Thymus (tissue), 11 donors: ENCODE data around the gene MRPL54. TPM values are rescaled to one million over a fixed set of nuclear protein-coding genes. Genes with fewer than 3 reads are reported as not detected.
A peak's percentile ranks its signal among the peaks of the same experiment; 100 is the strongest.

Source experiments
- DNase-seq, 9 donors: peaks; one replicate each; pipeline ENCODE4 v3.0.0-alpha.2; 2013; ENCODE audit warnings: low spot score in 9 of 9, low read depth in 6 of 9, missing footprints in 1 of 9
- H3K27ac ChIP-seq, 2 donors: one replicate each; pipeline ENCODE4 v1.5.1; 2013; ENCODE audit warnings: control low read depth in 1 of 2, low read depth in 1 of 2, low read length in 1 of 2, mild to moderate bottlenecking in 1 of 2, moderate library complexity in 1 of 2
- H3K27me3 ChIP-seq, 2 donors: one replicate each; pipeline ENCODE4 v1.5.1; 2013; ENCODE audit warnings: low read length in 1 of 2; ENCODE audit not compliant: control insufficient read depth in 2 of 2, insufficient read depth in 1 of 2
- H3K36me3 ChIP-seq, 2 donors: one replicate each; pipeline ENCODE4 v1.5.1; 2013; ENCODE audit warnings: low read length in 1 of 2, mild to moderate bottlenecking in 1 of 2, moderate library complexity in 1 of 2; ENCODE audit not compliant: control insufficient read depth in 2 of 2, insufficient read depth in 2 of 2
- H3K4me1 ChIP-seq, 2 donors: one replicate each; pipeline ENCODE4 v1.5.1; 2013; ENCODE audit warnings: low read length in 2 of 2; ENCODE audit not compliant: control insufficient read depth in 2 of 2, insufficient read depth in 2 of 2
- H3K4me3 ChIP-seq, 2 donors: one replicate each; pipeline ENCODE4 v1.5.1; 2013; ENCODE audit warnings: low read length in 2 of 2, control low read depth in 1 of 2, mild to moderate bottlenecking in 1 of 2
- H3K9me3 ChIP-seq, 2 donors: one replicate each; pipeline ENCODE4 v1.5.1; 2013; ENCODE audit warnings: low read length in 1 of 2, mild to moderate bottlenecking in 1 of 2; ENCODE audit not compliant: control insufficient read depth in 2 of 2, insufficient read depth in 1 of 2
- WGBS: extraction: QIAGEN DNeasy Blood & Tissue Kit; methylation state at CpG from one replicate; pipeline ENCODE4 v1.1.7; 2013; 5-methylcytosine and 5-hydroxymethylcytosine counted together
- polyA plus RNA-seq: library from polyadenylated mRNA; stranded (reverse); fragments of 200-250 nt; gene quantifications from one replicate; pipeline ENCODE4 v1.2.3, GENCODE V29; 2013
- total RNA-seq: library from RNA; stranded (reverse); fragments of 120-200 nt; gene quantifications from one replicate; pipeline ENCODE4 v1.2.4, GENCODE V29; 2013
- donor health status: healthy.

Gene MRPL54
- total and polyA plus RNA-seq, 2 donors = 95.9 to 138 TPM

DNA sequence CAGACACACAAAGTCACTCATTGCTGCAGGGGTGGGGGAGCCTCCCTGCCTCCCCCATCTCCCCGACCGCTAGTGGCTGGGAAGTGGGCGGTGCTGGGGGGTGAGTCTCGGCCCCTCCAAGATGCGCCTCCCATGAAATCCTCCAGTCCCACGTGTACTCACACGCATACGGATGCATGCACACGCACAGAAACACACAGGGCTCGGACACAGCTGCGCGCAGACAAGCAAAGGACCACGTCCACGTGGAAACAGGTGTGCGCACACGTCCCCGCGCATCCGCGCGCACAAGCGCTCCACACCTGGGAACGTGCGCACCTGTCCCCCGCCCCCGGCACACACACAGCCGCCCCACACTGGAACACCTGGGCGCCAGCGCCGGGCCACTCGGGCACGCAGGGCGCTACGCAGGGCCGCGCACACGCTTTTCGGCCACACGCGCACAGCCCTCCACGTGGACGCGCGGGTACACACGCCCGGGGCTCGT lies 23.0 kb downstream of the MRPL54 start:
- under 1% methylated on average over 47 of the region's 47 CpGs for WGBS
- Histone ChIP-seq H3K27ac (no peak overlapping the region), H3K4me3 (peak overlapping the region; percentile 18 to 53), H3K9me3 (peaks cover 11 to 30% of the 10 kb centered on the region in 2 donors), H3K4me1 (peaks cover 0 to 3% of the 10 kb centered on the region in 2 donors), H3K27me3 (peaks cover 31 to 46% of the 10 kb centered on the region in 2 donors), H3K36me3 (no peaks in the 10 kb centered on the region)
- peak in 1 of 9 donors; percentile 21 for DNase-seq

- Histone ChIP-seq H3K27me3 (peaks cover 31 to 48% of the 10 kb centered on the region in 2 donors), H3K27ac (no peak within 1 kb of the TSS), H3K36me3 (no peaks in the 10 kb centered on the region), H3K4me1 (peaks cover 0 to 3% of the 10 kb centered on the region in 2 donors), H3K9me3 (peaks cover 11 to 28% of the 10 kb centered on the region in 2 donors), H3K4me3 (peak within 1 kb of the TSS; percentile 18 to 53)
- DNase-seq = no peak
- WGBS = 4% methylated on average over 101 of the region's 101 CpGs
Measured at GRCh38 chr19:3785938-3786824, 23.7 kb downstream of the MRPL54 start, which contains the start of gene MATK. MATK (minus strand) TSS chr19:3786381; CDS start chr19:3785135, 1,246 bp downstream.

GRCh38 chr19:3788996-3789778 lies 26.7 kb downstream of the MRPL54 start:
- 70% methylated on average over 16 of the region's 16 CpGs for WGBS
- Histone ChIP-seq H3K4me3 (no peak overlapping the region), H3K9me3 (peaks cover 0 to 15% of the 10 kb centered on the region in 2 donors), H3K36me3 (no peaks in the 10 kb centered on the region), H3K27me3 (peaks cover 30 to 42% of the 10 kb centered on the region in 2 donors), H3K4me1 (peaks cover 0 to 3% of the 10 kb centered on the region in 2 donors), H3K27ac (no peak overlapping the region)
- no peak for DNase-seq

GRCh38 chr19:3790209-3790734 lies 27.8 kb downstream of the MRPL54 start:
- no peak for DNase-seq
- H3K4me3 ChIP-seq = no peak overlapping the region
- H3K27me3 ChIP-seq = peaks cover 21 to 31% of the 10 kb centered on the region in 2 donors
- no peak overlapping the region for H3K27ac ChIP-seq
- peaks cover 0 to 3% of the 10 kb centered on the region in 2 donors for H3K4me1 ChIP-seq
- H3K9me3 ChIP-seq = peaks cover 0 to 15% of the 10 kb centered on the region in 2 donors
- 89% methylated on average over 6 of the region's 6 CpGs for WGBS
- no peaks in the 10 kb centered on the region for H3K36me3 ChIP-seq

- no peak overlapping the region for H3K4me3 ChIP-seq
Measured at GRCh38 chr19:3790941-3791340, 28.5 kb downstream of the MRPL54 start.

DNA sequence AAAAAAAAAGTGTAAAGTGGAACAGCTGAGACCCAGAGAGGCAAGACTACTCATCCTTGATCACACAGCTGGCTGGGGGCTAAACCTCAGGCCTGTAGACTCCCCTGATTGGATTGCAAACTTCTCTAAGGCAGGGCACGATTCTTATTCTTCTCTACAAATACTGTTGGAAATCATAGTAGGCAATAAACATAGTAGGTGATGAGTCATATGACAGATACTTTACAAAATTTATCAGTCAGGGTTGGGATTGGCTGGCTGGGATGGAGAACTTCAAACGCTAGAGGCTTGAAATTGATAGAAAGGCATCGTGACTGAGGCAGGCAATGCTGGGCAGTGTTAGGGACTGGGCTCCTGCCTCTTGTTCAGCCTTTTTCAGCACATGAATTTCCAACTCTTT lies 29.6 kb downstream of the MRPL54 start:
- Histone ChIP-seq H3K4me3 (no peak overlapping the region), H3K27me3 (peaks cover 4 to 14% of the 10 kb centered on the region in 2 donors), H3K27ac (no peak overlapping the region), H3K4me1 (no peaks in the 10 kb centered on the region), H3K9me3 (peaks cover 2 to 18% of the 10 kb centered on the region in 2 donors), H3K36me3 (no peaks in the 10 kb centered on the region)
- 94% methylated on average over 3 of the region's 3 CpGs for WGBS
- DNase-seq = no peak

More at GRCh38 chr19:3790941-3791340, 28.5 kb downstream of the MRPL54 start:
- 86% methylated on average over 7 of the region's 7 CpGs for WGBS
- no peak overlapping the region for H3K27ac ChIP-seq
- H3K9me3 ChIP-seq = peaks cover 0 to 12% of the 10 kb centered on the region in 2 donors
- no peaks in the 10 kb centered on the region for H3K4me1 ChIP-seq
- H3K27me3 ChIP-seq = peaks cover 15 to 25% of the 10 kb centered on the region in 2 donors
- DNase-seq = no peak
- H3K36me3 ChIP-seq = no peaks in the 10 kb centered on the region

GRCh38 chr19:3793799-3794198 lies 31.3 kb downstream of the MRPL54 start:
- Histone ChIP-seq H3K36me3 (no peaks in the 10 kb centered on the region), H3K9me3 (peaks cover 2 to 18% of the 10 kb centered on the region in 2 donors), H3K4me3 (no peak overlapping the region), H3K27me3 (peaks cover 0 to 9% of the 10 kb centered on the region in 2 donors), H3K27ac (no peak overlapping the region), H3K4me1 (peaks cover 3 to 9% of the 10 kb centered on the region in 2 donors)
- WGBS = 96% methylated on average over 3 of the region's 3 CpGs
- DNase-seq = no peak

- H3K36me3 ChIP-seq = no peaks in the 10 kb centered on the region
- DNase-seq = no peak
- H3K27ac ChIP-seq = no peak overlapping the region
- H3K4me1 ChIP-seq = peaks cover 3 to 18% of the 10 kb centered on the region in 2 donors
- peaks cover 3 to 19% of the 10 kb centered on the region in 2 donors for H3K27me3 ChIP-seq
- H3K4me3 ChIP-seq = no peak overlapping the region
- WGBS = 100% methylated on average over 2 of the region's 2 CpGs
- peaks cover 2 to 11% of the 10 kb centered on the region in 2 donors for H3K9me3 ChIP-seq
Measured at GRCh38 chr19:3796358-3796757, 33.9 kb downstream of the MRPL54 start.
